B cell (primary cell): ENCODE results near the gene MTHFD2L. TPM values are rescaled to one million over a fixed set of nuclear protein-coding genes. Genes with fewer than 3 reads are reported as not detected.

Source experiments
- ATAC-seq: fragments of 200-7000 bp; cut with Tn5 transposase; one replicate; pipeline ENCODE4 v1.10.0; 2021; ENCODE audit warnings: low read depth, mild to moderate bottlenecking, moderate number of reproducible peaks, moderate library complexity
- CTCF ChIA-PET: fragments of 350-600 bp; sonication (Branson Sonifier 250); formaldehyde crosslinking; loops from one replicate; lab custom pipeline; 2021; ENCODE audit warnings: antibody characterized with exemption, inconsistent platforms; lab: Charles Lee
- POLR2A ChIA-PET: fragments of 350-600 bp; sonication (Branson Sonifier 250); formaldehyde crosslinking; loops from one replicate; lab custom pipeline; 2021; ENCODE audit warnings: antibody characterized with exemption; lab: Charles Lee
- DNase-seq: peaks from one replicate; pipeline ENCODE4 v3.0.0; 2013
- H2AFZ ChIP-seq: 2 replicates; pipeline ENCODE4 v1.6.1; 2012; ENCODE audit warnings: mild to moderate bottlenecking, low read depth, low read length; ENCODE audit not compliant: insufficient read depth, poor library complexity, severe bottlenecking
- H3K27ac ChIP-seq, 2 donors: 1 replicate in 1 of 2; 2 replicates in 1 of 2; pipeline ENCODE4 v1.5.1; 2012 to 2013; ENCODE audit warnings: low read length in 2 of 2, mild to moderate bottlenecking in 2 of 2, moderate library complexity in 1 of 2
- H3K27me3 ChIP-seq, 4 experiments: fragments of 200-600 bp in 1 of 4; sonication (generic) in 1 of 4; replicated peaks in 1 of 4; 1 replicate in 2 of 4; 2 replicates in 2 of 4; pipeline versions ENCODE4 v1.6.1 to v1.7.0; 2013 to 2016; ENCODE audit warnings: low read length in 3 of 4, mild to moderate bottlenecking in 2 of 4, mixed read lengths in 1 of 4, moderate library complexity in 1 of 4; ENCODE audit not compliant: insufficient read depth in 4 of 4, control insufficient read depth in 3 of 4; ENCODE audit errors: control extremely low read depth in 1 of 4
- H3K36me3 ChIP-seq, 2 experiments: replicated peaks in 1 of 2; 1 replicate in 1 of 2; 2 replicates in 1 of 2; pipeline versions ENCODE4 v1.6.1 to v1.7.1; 2013; ENCODE audit warnings: low read length in 1 of 2; ENCODE audit not compliant: insufficient read depth in 2 of 2, control insufficient read depth in 1 of 2; ENCODE audit errors: control extremely low read depth in 1 of 2, extremely low read depth in 1 of 2
- H3K4me1 ChIP-seq, 2 donors: fragments of 200-600 bp in 1 of 2; sonication (generic) in 1 of 2; 1 replicate in 1 of 2; 2 replicates in 1 of 2; pipeline versions ENCODE4 v1.5.1 to v1.6.1; 2013 to 2017; ENCODE audit warnings: low read length in 2 of 2; ENCODE audit not compliant: control insufficient read depth in 2 of 2, insufficient read depth in 2 of 2
- H3K4me2 ChIP-seq: replicated peaks from 2 replicates; pipeline ENCODE3; 2012; ENCODE audit warnings: mild to moderate bottlenecking, low read depth, low read length; ENCODE audit not compliant: poor library complexity, severe bottlenecking
- H3K4me3 ChIP-seq, 5 experiments: fragments of 200-600 bp in 1 of 5; sonication (generic) in 1 of 5; 1 replicate in 3 of 5; 2 replicates in 2 of 5; pipeline versions ENCODE4 v1.5.1 to v1.7.0; 2011 to 2016; ENCODE audit warnings: low read length in 4 of 5, mild to moderate bottlenecking in 4 of 5, low read depth in 2 of 5, control low read depth in 1 of 5, moderate library complexity in 1 of 5; ENCODE audit not compliant: insufficient read depth in 1 of 5; ENCODE audit errors: control extremely low read depth in 1 of 5, extremely low read depth in 1 of 5
- H3K79me2 ChIP-seq: fragments of 200-600 bp; sonication (generic); one replicate; pipeline ENCODE4 v1.6.0; 2016; ENCODE audit warnings: low read length; ENCODE audit not compliant: control insufficient read depth, insufficient read depth
- H3K9ac ChIP-seq: fragments of 200-600 bp; sonication (generic); 2 replicates; pipeline ENCODE4 v1.6.1; 2017; ENCODE audit warnings: mild to moderate bottlenecking, low read length, moderate library complexity
- H3K9me3 ChIP-seq, 3 donors: one replicate each; pipeline versions ENCODE4 v1.6.1 to v1.7.1; 2013; ENCODE audit warnings: low read length in 2 of 3; ENCODE audit not compliant: control insufficient read depth in 2 of 3, insufficient read depth in 1 of 3; ENCODE audit errors: control extremely low read depth in 1 of 3
- H4K20me1 ChIP-seq: 2 replicates; pipeline ENCODE4 v1.6.0; 2012; ENCODE audit warnings: mild to moderate bottlenecking, low read length; ENCODE audit not compliant: insufficient read depth, control insufficient read depth, poor library complexity, severe bottlenecking
- H3K27ac Mint-ChIP-seq: one replicate; pipeline ENCODE4 v1.8.0; 2021; ENCODE audit warnings: mixed read lengths
- H3K27me3 Mint-ChIP-seq: one replicate; pipeline ENCODE4 v1.8.0; 2021; ENCODE audit warnings: mixed read lengths
- H3K4me1 Mint-ChIP-seq: one replicate; pipeline ENCODE4 v1.8.0; 2021; ENCODE audit warnings: mixed read lengths
- H3K4me3 Mint-ChIP-seq: one replicate; pipeline ENCODE4 v1.8.0; 2021; ENCODE audit warnings: mixed read lengths
- H3K9me3 Mint-ChIP-seq: one replicate; pipeline ENCODE4 v1.8.0; 2022; ENCODE audit warnings: mixed read lengths; ENCODE audit not compliant: insufficient read depth
- EZH2 ChIP-seq: IDR thresholded peaks from 2 replicates; pipeline ENCODE4 v1.6.1; 2012; ENCODE audit warnings: borderline replicate concordance, low read depth, mild to moderate bottlenecking, moderate library complexity, low read length; ENCODE audit not compliant: insufficient read depth, poor library complexity, severe bottlenecking
- WGBS: methylation state at CpG from one replicate; pipeline ENCODE4 v1.1.5; 2013; ENCODE audit warnings: missing lambda C conversion rate; ENCODE audit not compliant: insufficient coverage; 5-methylcytosine and 5-hydroxymethylcytosine counted together
- intact Hi-C: fragments of 100-400 bp; cut with micrococcal nuclease; formaldehyde crosslinking; loops from one replicate; pipeline ENCODE4 v1.10.0; 2022
- polyA plus RNA-seq: library from polyadenylated mRNA; depleted of rRNA; stranded (reverse); fragments of >200 nt; gene quantifications from 2 replicates; pipeline ENCODE4 v1.2.3, GENCODE V29; 2012
- total RNA-seq, 2 donors: library from RNA; stranded (reverse); fragments of 120-200 nt in 1 of 2; gene quantifications; 1 replicate in 1 of 2; 2 replicates in 1 of 2; pipeline versions ENCODE4 v1.2.3 to v1.2.4, GENCODE V29; 2013 to 2022
- TF ChIP-seq, protein P1 (sequence below): fragments of 200-600 bp; IDR thresholded peaks from one replicate; pipeline ENCODE4 v1.8.0; 2022; ENCODE audit warnings: antibody characterized with exemption, mild to moderate bottlenecking

The MTHFD2L gene
- total and polyA plus RNA-seq, 2 donors (not counting 1 experiment from before 2014, with no cell fraction given): 5.5 to 12.6 TPM

DNA sequence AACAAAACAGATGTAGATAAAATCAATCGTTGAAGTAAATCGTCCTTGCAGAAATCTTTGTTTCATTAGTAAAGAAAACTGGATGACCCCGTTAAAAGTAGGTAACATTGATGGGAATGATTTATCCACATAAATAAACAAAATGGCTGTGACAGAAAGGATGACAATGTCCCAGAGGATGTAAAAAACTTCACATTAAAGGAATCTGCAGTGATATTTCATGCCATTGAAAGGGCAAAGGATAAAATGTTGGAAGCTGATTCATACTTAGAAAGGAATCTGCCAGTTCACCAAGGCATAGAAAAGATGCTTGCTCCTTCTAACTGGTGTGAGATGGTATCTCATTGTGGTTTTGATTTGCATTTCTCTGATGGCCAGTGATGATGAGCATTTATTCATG is 126.1 kb downstream of the MTHFD2L start:
- no peaks in the 10 kb centered on the region for H4K20me1 ChIP-seq
- TF ChIP-seq, protein P1, sequence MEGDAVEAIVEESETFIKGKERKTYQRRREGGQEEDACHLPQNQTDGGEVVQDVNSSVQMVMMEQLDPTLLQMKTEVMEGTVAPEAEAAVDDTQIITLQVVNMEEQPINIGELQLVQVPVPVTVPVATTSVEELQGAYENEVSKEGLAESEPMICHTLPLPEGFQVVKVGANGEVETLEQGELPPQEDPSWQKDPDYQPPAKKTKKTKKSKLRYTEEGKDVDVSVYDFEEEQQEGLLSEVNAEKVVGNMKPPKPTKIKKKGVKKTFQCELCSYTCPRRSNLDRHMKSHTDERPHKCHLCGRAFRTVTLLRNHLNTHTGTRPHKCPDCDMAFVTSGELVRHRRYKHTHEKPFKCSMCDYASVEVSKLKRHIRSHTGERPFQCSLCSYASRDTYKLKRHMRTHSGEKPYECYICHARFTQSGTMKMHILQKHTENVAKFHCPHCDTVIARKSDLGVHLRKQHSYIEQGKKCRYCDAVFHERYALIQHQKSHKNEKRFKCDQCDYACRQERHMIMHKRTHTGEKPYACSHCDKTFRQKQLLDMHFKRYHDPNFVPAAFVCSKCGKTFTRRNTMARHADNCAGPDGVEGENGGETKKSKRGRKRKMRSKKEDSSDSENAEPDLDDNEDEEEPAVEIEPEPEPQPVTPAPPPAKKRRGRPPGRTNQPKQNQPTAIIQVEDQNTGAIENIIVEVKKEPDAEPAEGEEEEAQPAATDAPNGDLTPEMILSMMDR: no peak
- no peak for TF ChIP-seq EZH2
- ATAC-seq (no peak), DNase-seq (no peak)
- H3K4me3 ChIP-seq: no peak overlapping the region
- no peaks in the 10 kb centered on the region for H3K27me3 Mint-ChIP-seq
- H3K27ac Mint-ChIP-seq: no peak overlapping the region
- peaks cover 0 to 1% of the 10 kb centered on the region in 2 experiments for H3K36me3 ChIP-seq
- H3K4me1 Mint-ChIP-seq: no peaks in the 10 kb centered on the region
- H3K27ac ChIP-seq: no peak overlapping the region
- H3K9me3 ChIP-seq: no peaks in the 10 kb centered on the region
- no peak overlapping the region for H3K4me2 ChIP-seq
- H3K79me2 ChIP-seq: no peaks in the 10 kb centered on the region
- no peak overlapping the region for H3K4me3 Mint-ChIP-seq
- no peaks in the 10 kb centered on the region for H3K4me1 ChIP-seq
- no peaks in the 10 kb centered on the region for H3K27me3 ChIP-seq
- no peaks in the 10 kb centered on the region for H3K9me3 Mint-ChIP-seq
- WGBS: no CpG with 5 or more reads among the region's 3 CpGs
- H2AFZ ChIP-seq: no peak overlapping the region
- intact Hi-C loops: no loop called here
- no peak overlapping the region for H3K9ac ChIP-seq
- POLR2A ChIA-PET: no interaction called here
- CTCF ChIA-PET: no interaction called here

DNA sequence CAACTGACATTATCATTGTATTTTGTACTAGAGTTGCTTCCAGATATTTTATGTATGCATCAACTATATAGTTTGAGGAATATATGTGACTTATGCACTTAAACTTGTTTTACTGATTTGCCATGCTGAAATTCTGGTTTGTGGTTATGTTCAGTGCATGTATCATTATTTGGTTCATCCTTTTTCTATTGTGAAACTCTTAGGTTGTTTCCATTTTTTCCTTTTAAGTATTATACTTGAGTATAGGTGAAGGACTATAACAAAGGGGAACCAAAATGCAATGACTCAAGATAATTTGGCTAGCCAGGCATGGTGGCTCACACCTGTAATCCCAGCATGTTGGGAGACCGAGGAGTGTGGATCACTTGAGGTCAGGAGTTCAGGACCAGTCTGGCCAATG is 129.2 kb downstream of the MTHFD2L start:
- no peak overlapping the region for H3K4me3 ChIP-seq
- no peak overlapping the region for H3K4me3 Mint-ChIP-seq
- DNase-seq: no peak
- intact Hi-C loops: no loop called here
- no peaks in the 10 kb centered on the region for H3K27me3 Mint-ChIP-seq
- no peaks in the 10 kb centered on the region for H4K20me1 ChIP-seq
- H2AFZ ChIP-seq: no peak overlapping the region
- H3K9me3 Mint-ChIP-seq: no peaks in the 10 kb centered on the region
- whole genome bisulfite sequencing: 82% methylated on average over 1 of the region's 1 CpG
- no peak overlapping the region for H3K4me2 ChIP-seq
- ATAC-seq: no peak
- no peaks in the 10 kb centered on the region for H3K79me2 ChIP-seq
- H3K36me3 ChIP-seq: peaks cover 0 to 1% of the 10 kb centered on the region in 2 experiments
- H3K9ac ChIP-seq: no peak overlapping the region
- H3K27me3 ChIP-seq: no peaks in the 10 kb centered on the region
- ChIA-PET POLR2A (no interaction called here), CTCF (no interaction called here)
- no peak overlapping the region for H3K27ac Mint-ChIP-seq
- H3K9me3 ChIP-seq: no peaks in the 10 kb centered on the region
- H3K4me1 ChIP-seq: no peaks in the 10 kb centered on the region
- H3K27ac ChIP-seq: no peak overlapping the region
- no peak for TF ChIP-seq EZH2
- TF ChIP-seq, protein P1: no peak
- no peaks in the 10 kb centered on the region for H3K4me1 Mint-ChIP-seq
